OCI-LY7 (cell line): ENCODE data around the gene FZD10. TPM values are rescaled to one million over a fixed set of nuclear protein-coding genes. Genes with fewer than 3 reads are reported as not detected.

ENCODE experiments used
- BruUV-seq: library from RNA; stranded (reverse); fragments of 400-500 nt; replicated peaks from 2 replicates; lab custom pipeline; 2021; lab: Mats Ljungman, UMichigan
- CTCF ChIA-PET: fragments of 300-600 bp; sonication (Branson Sonifier 250); formaldehyde crosslinking; loops from one replicate; lab custom pipeline; 2022; ENCODE audit warnings: antibody characterized with exemption; ENCODE audit not compliant: unreplicated experiment; lab: Charles Lee
- POLR2A ChIA-PET: fragments of 300-600 bp; sonication (Branson Sonifier 250); formaldehyde crosslinking; loops from one replicate; lab custom pipeline; 2022; ENCODE audit warnings: antibody characterized with exemption; lab: Charles Lee
- DNase-seq: peaks from one replicate; pipeline ENCODE4 v3.0.0-alpha.2; 2015; ENCODE audit warnings: low spot score
- H2AFZ ChIP-seq: fragments of 200-600 bp; sonication (generic), shearing (Covaris generic); 2 replicates; pipeline ENCODE4 v1.6.1; 2014; ENCODE audit warnings: mild to moderate bottlenecking, antibody characterized with exemption, low read length, moderate library complexity
- H3K27ac ChIP-seq: fragments of 200-600 bp; sonication (generic); 2 replicates; pipeline ENCODE4 v1.5.1; 2014; ENCODE audit warnings: mixed run types, low read depth, mild to moderate bottlenecking, moderate library complexity, low read length, inconsistent platforms; ENCODE audit not compliant: poor library complexity, severe bottlenecking
- H3K36me3 ChIP-seq: fragments of 200-600 bp; sonication (generic); 2 replicates; pipeline ENCODE4 v1.6.1; 2014; ENCODE audit warnings: mild to moderate bottlenecking, antibody characterized with exemption, low read length, moderate library complexity, mixed read lengths; ENCODE audit not compliant: insufficient read depth
- H3K4me1 ChIP-seq: fragments of 200-600 bp; sonication (generic); 2 replicates; pipeline ENCODE4 v1.5.1; 2014; ENCODE audit warnings: mild to moderate bottlenecking, low read length; ENCODE audit not compliant: insufficient read depth, poor library complexity, severe bottlenecking
- H3K4me2 ChIP-seq: fragments of 200-600 bp; sonication (generic); 2 replicates; pipeline ENCODE4 v1.6.1; 2014; ENCODE audit warnings: mild to moderate bottlenecking, low read length
- H3K4me3 ChIP-seq: fragments of 200-600 bp; sonication (generic); 2 replicates; pipeline ENCODE4 v1.5.1; 2014; ENCODE audit warnings: mild to moderate bottlenecking, low read depth, low read length; ENCODE audit not compliant: poor library complexity, severe bottlenecking
- H3K79me2 ChIP-seq: fragments of 200-600 bp; sonication (generic); 2 replicates; pipeline ENCODE4 v1.6.1; 2016; ENCODE audit warnings: low read depth, mild to moderate bottlenecking, low read length, moderate library complexity, mixed read lengths; ENCODE audit not compliant: insufficient read depth
- H3K9me2 ChIP-seq: fragments of 200-600 bp; sonication (generic); 2 replicates; pipeline ENCODE4 v1.6.1; 2016; ENCODE audit warnings: mild to moderate bottlenecking, low read length, mixed read lengths; ENCODE audit not compliant: insufficient read depth
- H3K9me3 ChIP-seq: fragments of 200-600 bp; sonication (generic); 2 replicates; pipeline ENCODE4 v1.6.1; 2014; ENCODE audit warnings: mild to moderate bottlenecking, mixed run types, low read length, mixed read lengths
- H4K20me1 ChIP-seq: fragments of 200-600 bp; sonication (generic); 2 replicates; pipeline ENCODE4 v1.6.1; 2014; ENCODE audit warnings: mild to moderate bottlenecking, antibody characterized with exemption, low read length, moderate library complexity, mixed read lengths; ENCODE audit not compliant: insufficient read depth
- CTCF ChIP-seq: fragments of 200-600 bp; sonication (generic); conservative IDR thresholded peaks from 2 replicates; pipeline ENCODE4 v1.5.1; 2014; ENCODE audit warnings: mild to moderate bottlenecking, antibody characterized with exemption, low read length, moderate library complexity, mixed read lengths
- EZH2phosphoT487 ChIP-seq: fragments of 200-600 bp; sonication (generic); IDR thresholded peaks from 2 replicates; pipeline ENCODE4 v1.6.1; 2018; ENCODE audit warnings: low read depth, borderline replicate concordance, mild to moderate bottlenecking, mixed run types, antibody characterized with exemption, low read length, moderate library complexity, mixed read lengths
- intact Hi-C: fragments of 100-400 bp; cut with micrococcal nuclease; formaldehyde crosslinking; loops from one replicate; pipeline ENCODE4 v1.10.0; 2022; ENCODE audit not compliant: unreplicated experiment
- total RNA-seq, 2 experiments: library from RNA; depleted of rRNA in 1 of 2; stranded (reverse); fragments of >200 nt in 1 of 2; shearing (Covaris generic) in 1 of 2; gene quantifications; 2 replicates each; pipeline ENCODE4 v1.2.3, GENCODE V29; 2014 to 2022

FZD10 gene
- total RNA-seq, 2 experiments from 2014 or later = not detected

- Histone ChIP-seq H4K20me1 (no peaks in the 10 kb centered on the region), H3K4me3 (no peak overlapping the region), H3K36me3 (no peaks in the 10 kb centered on the region), H3K9me3 (no peaks in the 10 kb centered on the region), H3K4me2 (no peak overlapping the region), H3K4me1 (no peaks in the 10 kb centered on the region), H3K79me2 (no peaks in the 10 kb centered on the region), H2AFZ (no peak overlapping the region), H3K27ac (no peak overlapping the region), H3K9me2 (no peaks in the 10 kb centered on the region)
- CTCF ChIA-PET = no interaction called here
- intact Hi-C loops = no loop called here
- no TSS peak for BruUV-seq
- no peak for TF ChIP-seq EZH2phosphoT487
- TF ChIP-seq CTCF = no peak
- DNase-seq = no peak
- POLR2A ChIA-PET = no interaction called here
These were observed 1.4 kb downstream of the FZD10 start for GRCh38 chr12:130163461-130164215.

GRCh38 chr12:130164216-130164542 lies 1.9 kb downstream of the FZD10 start:
- H3K4me2 ChIP-seq = no peak overlapping the region
- no peaks in the 10 kb centered on the region for H3K4me1 ChIP-seq
- no peak overlapping the region for H3K4me3 ChIP-seq
- no peak for TF ChIP-seq EZH2phosphoT487
- TF ChIP-seq CTCF = no peak
- no peaks in the 10 kb centered on the region for H3K79me2 ChIP-seq
- intact Hi-C loops = no loop called here
- no TSS peak for BruUV-seq
- POLR2A ChIA-PET = no interaction called here
- H3K9me3 ChIP-seq = no peaks in the 10 kb centered on the region
- no peak for DNase-seq
- H3K9me2 ChIP-seq = no peaks in the 10 kb centered on the region
- no peak overlapping the region for H2AFZ ChIP-seq
- no peak overlapping the region for H3K27ac ChIP-seq
- CTCF ChIA-PET = no interaction called here
- H4K20me1 ChIP-seq = no peaks in the 10 kb centered on the region
- H3K36me3 ChIP-seq = no peaks in the 10 kb centered on the region

GRCh38 chr12:130164936-130165335 lies 2.7 kb downstream of the FZD10 start:
- H3K79me2 ChIP-seq = no peaks in the 10 kb centered on the region
- intact Hi-C loops = no loop called here
- H3K9me2 ChIP-seq = no peaks in the 10 kb centered on the region
- TF ChIP-seq CTCF = no peak
- no peak for TF ChIP-seq EZH2phosphoT487
- no peak overlapping the region for H3K4me3 ChIP-seq
- H2AFZ ChIP-seq = no peak overlapping the region
- DNase-seq = no peak
- H3K36me3 ChIP-seq = no peaks in the 10 kb centered on the region
- CTCF ChIA-PET = no interaction called here
- no peaks in the 10 kb centered on the region for H3K9me3 ChIP-seq
- no peak overlapping the region for H3K4me2 ChIP-seq
- POLR2A ChIA-PET = no interaction called here
- no peaks in the 10 kb centered on the region for H3K4me1 ChIP-seq
- H3K27ac ChIP-seq = no peak overlapping the region
- H4K20me1 ChIP-seq = no peaks in the 10 kb centered on the region
- BruUV-seq = no TSS peak
